HepG2 (cell line): ENCODE data around the gene ZCCHC4. TPM values are rescaled to one million over a fixed set of nuclear protein-coding genes. Genes with fewer than 3 reads are reported as not detected.

Experiments
- BRCA1 ChIP-seq: sonication (generic); formaldehyde crosslinking; IDR thresholded peaks from 2 replicates; pipeline ENCODE4 v1.4.0; 2020; ENCODE audit warnings: missing genetic modification reagents
- CBFB ChIP-seq: sonication (generic); formaldehyde crosslinking; IDR thresholded peaks from 2 replicates; pipeline ENCODE4 v1.4.0; 2020; ENCODE audit warnings: missing genetic modification reagents
- GTF3A ChIP-seq: sonication (generic); formaldehyde crosslinking; conservative IDR thresholded peaks from 2 replicates; pipeline ENCODE4 v1.4.0; 2020; ENCODE audit warnings: mild to moderate bottlenecking, missing genetic modification reagents
- HNRNPH1 ChIP-seq: fragments of 200-400 bp; formaldehyde crosslinking; optimal IDR thresholded peaks from 2 replicates; pipeline ENCODE3; 2017; ENCODE audit warnings: mild to moderate bottlenecking, low read depth, low read length
- NFE2 ChIP-seq: sonication (generic); formaldehyde crosslinking; IDR thresholded peaks from 2 replicates; pipeline ENCODE4 v1.4.0; 2020; ENCODE audit warnings: missing genetic modification reagents
- PHF8 ChIP-seq: sonication (generic); formaldehyde crosslinking; IDR thresholded peaks from 2 replicates; pipeline ENCODE4 v1.5.0; 2020; ENCODE audit warnings: missing genetic modification reagents
- POGZ ChIP-seq: sonication (generic); formaldehyde crosslinking; IDR thresholded peaks from 2 replicates; pipeline ENCODE4 v1.4.0; 2020; ENCODE audit warnings: mild to moderate bottlenecking, missing genetic modification reagents
- RARG ChIP-seq: sonication (generic); formaldehyde crosslinking; IDR thresholded peaks from 2 replicates; pipeline ENCODE4 v1.4.0; 2020; ENCODE audit warnings: low read depth, mild to moderate bottlenecking, missing genetic modification reagents
- RBM22 ChIP-seq: fragments of 200-400 bp; formaldehyde crosslinking; optimal IDR thresholded peaks from 2 replicates; pipeline ENCODE3; 2017; ENCODE audit warnings: mild to moderate bottlenecking, low read length, moderate library complexity
- RFX1 ChIP-seq: fragments of 450-650 bp; IDR thresholded peaks from 2 replicates; pipeline ENCODE4 v1.6.1; 2017
- RFX5 ChIP-seq: IDR thresholded peaks from 2 replicates; pipeline ENCODE4 v1.6.1; 2011; ENCODE audit warnings: low read depth, low read length, improper control_type of control experiment
- SP4 ChIP-seq: sonication (generic); formaldehyde crosslinking; IDR thresholded peaks from 2 replicates; pipeline ENCODE4 v1.8.1; 2023; ENCODE audit warnings: mild to moderate bottlenecking, missing genetic modification reagents
- ZNF232 ChIP-seq: sonication (generic); formaldehyde crosslinking; IDR thresholded peaks from 2 replicates; pipeline ENCODE4 v1.4.0; 2020; ENCODE audit warnings: missing genetic modification reagents, borderline replicate concordance
- ZNF614 ChIP-seq: IDR thresholded peaks from 2 replicates; pipeline ENCODE4 v1.6.1; 2018; ENCODE audit warnings: missing biosample characterization, missing genetic modification reagents, inconsistent platforms, borderline replicate concordance
- ZNF691 ChIP-seq: sonication (generic); formaldehyde crosslinking; IDR thresholded peaks from 2 replicates; pipeline ENCODE4 v1.4.0; 2020; ENCODE audit warnings: missing genetic modification reagents, low read depth, mild to moderate bottlenecking, borderline replicate concordance
- ZNF710 ChIP-seq: sonication (generic); formaldehyde crosslinking; IDR thresholded peaks from 2 replicates; pipeline ENCODE4 v1.5.0; 2020; ENCODE audit warnings: mild to moderate bottlenecking, missing genetic modification reagents, borderline replicate concordance
- ZNF747 ChIP-seq: sonication (generic); formaldehyde crosslinking; IDR thresholded peaks from 2 replicates; pipeline ENCODE4 v1.8.1; 2023; ENCODE audit warnings: missing genetic modification reagents, mild to moderate bottlenecking, borderline replicate concordance
- ZNF768 ChIP-seq: sonication (generic); formaldehyde crosslinking; IDR thresholded peaks from 2 replicates; pipeline ENCODE4 v1.4.0; 2020; ENCODE audit warnings: missing genetic modification reagents
- ZNF841 ChIP-seq: sonication (generic); formaldehyde crosslinking; IDR thresholded peaks from 2 replicates; pipeline ENCODE4 v1.8.1; 2023; ENCODE audit warnings: missing genetic modification reagents, borderline replicate concordance
- ZSCAN5A ChIP-seq: sonication (generic); formaldehyde crosslinking; IDR thresholded peaks from 2 replicates; pipeline ENCODE4 v1.8.0; 2022; ENCODE audit warnings: mild to moderate bottlenecking, missing genetic modification reagents, borderline replicate concordance
- polyA plus RNA-seq, 8 experiments: library from polyadenylated mRNA; depleted of rRNA in 3 of 8; stranded (reverse) in 7 of 8; unstranded in 1 of 8; fragments of >200 nt; fragmentation: Illumina TruSeq in 4 of 8; extraction: Trizol in 4 of 8; gene quantifications; 2 replicates each; pipeline versions ENCODE4 v1.2.1 to v1.2.3, GENCODE V29; 2011 to 2016; ENCODE audit warnings: low read depth in 4 of 8, missing spikeins in 1 of 8, mixed read lengths in 1 of 8; ENCODE audit not compliant: insufficient read depth in 1 of 8
- total RNA-seq, 5 experiments: library from RNA; depleted of rRNA; stranded (reverse); fragments of >200 nt; fragmentation: Illumina TruSeq; extraction: Trizol; gene quantifications; 2 replicates each; pipeline ENCODE4 v1.2.3, GENCODE V29; 2016; ENCODE audit warnings: low read depth in 1 of 5
- TF ChIP-seq, protein P1 (sequence below): sonication (generic); formaldehyde crosslinking; IDR thresholded peaks from 2 replicates; pipeline ENCODE4 v1.4.0; 2020; ENCODE audit warnings: mild to moderate bottlenecking, missing genetic modification reagents
- TF ChIP-seq, protein P2 (sequence below): sonication (generic); formaldehyde crosslinking; IDR thresholded peaks from 2 replicates; pipeline ENCODE4 v1.5.0; 2020; ENCODE audit warnings: missing genetic modification reagents
- TF ChIP-seq, protein P3 (sequence below): sonication (generic); formaldehyde crosslinking; IDR thresholded peaks from 2 replicates; pipeline ENCODE4 v1.4.0; 2020; ENCODE audit warnings: missing genetic modification reagents

ZCCHC4 gene
- total and polyA plus RNA-seq, 2 of the 13 experiments (the other 11 are each of a cell fraction or from before 2014, with no cell fraction given) = 13.2 to 15.0 TPM

- no peak for TF ChIP-seq RARG (CRISPR knock-in tag)
- TF ChIP-seq BRCA1 (CRISPR knock-in tag) = peak; percentile 65; the same call in 1 of the 2 replicates
- no peak for TF ChIP-seq ZNF614 (CRISPR knock-in tag)
- TF ChIP-seq ZNF747 (CRISPR knock-in tag) = no peak
- no peak for TF ChIP-seq ZNF768 (CRISPR knock-in tag)
- no peak for TF ChIP-seq HNRNPH1
- no peak for TF ChIP-seq RBM22
- TF ChIP-seq CBFB (CRISPR knock-in tag) = 0 out of 2 replicates have a peak, but pooled peaks have one; percentile 32
- peak; percentile 26; the same call in 1 of the 2 replicates for TF ChIP-seq ZNF710 (CRISPR knock-in tag)
- no peak for TF ChIP-seq ZNF841 (CRISPR knock-in tag)
- TF ChIP-seq PHF8 (CRISPR knock-in tag) = peak; percentile 79
- no peak for TF ChIP-seq GTF3A
- no peak for TF ChIP-seq RFX5
- TF ChIP-seq NFE2 (CRISPR knock-in tag) = no peak
- no peak for TF ChIP-seq ZNF691 (CRISPR knock-in tag)
- TF ChIP-seq, protein P1, sequence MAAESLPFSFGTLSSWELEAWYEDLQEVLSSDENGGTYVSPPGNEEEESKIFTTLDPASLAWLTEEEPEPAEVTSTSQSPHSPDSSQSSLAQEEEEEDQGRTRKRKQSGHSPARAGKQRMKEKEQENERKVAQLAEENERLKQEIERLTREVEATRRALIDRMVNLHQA (CRISPR knock-in tag) = no peak
- no peak for TF ChIP-seq RFX1
- TF ChIP-seq, protein P2, sequence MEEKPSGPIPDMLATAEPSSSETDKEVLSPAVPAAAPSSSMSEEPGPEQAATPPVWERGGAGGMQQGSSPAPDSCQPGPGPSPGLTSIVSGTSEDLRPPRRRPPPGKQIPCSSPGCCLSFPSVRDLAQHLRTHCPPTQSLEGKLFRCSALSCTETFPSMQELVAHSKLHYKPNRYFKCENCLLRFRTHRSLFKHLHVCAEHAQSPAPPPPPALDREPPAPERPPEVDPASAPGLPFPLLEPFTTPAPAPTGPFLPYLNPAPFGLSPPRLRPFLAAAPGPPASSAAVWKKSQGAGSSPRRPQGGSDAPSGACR (CRISPR knock-in tag) = no peak
- TF ChIP-seq POGZ = peak; percentile 74
- TF ChIP-seq ZNF232 (CRISPR knock-in tag) = no peak
- no peak; the same call in 1 of the 2 replicates for TF ChIP-seq SP4 (CRISPR knock-in tag)
- no peak for TF ChIP-seq ZSCAN5A (CRISPR knock-in tag)
- TF ChIP-seq, protein P3, sequence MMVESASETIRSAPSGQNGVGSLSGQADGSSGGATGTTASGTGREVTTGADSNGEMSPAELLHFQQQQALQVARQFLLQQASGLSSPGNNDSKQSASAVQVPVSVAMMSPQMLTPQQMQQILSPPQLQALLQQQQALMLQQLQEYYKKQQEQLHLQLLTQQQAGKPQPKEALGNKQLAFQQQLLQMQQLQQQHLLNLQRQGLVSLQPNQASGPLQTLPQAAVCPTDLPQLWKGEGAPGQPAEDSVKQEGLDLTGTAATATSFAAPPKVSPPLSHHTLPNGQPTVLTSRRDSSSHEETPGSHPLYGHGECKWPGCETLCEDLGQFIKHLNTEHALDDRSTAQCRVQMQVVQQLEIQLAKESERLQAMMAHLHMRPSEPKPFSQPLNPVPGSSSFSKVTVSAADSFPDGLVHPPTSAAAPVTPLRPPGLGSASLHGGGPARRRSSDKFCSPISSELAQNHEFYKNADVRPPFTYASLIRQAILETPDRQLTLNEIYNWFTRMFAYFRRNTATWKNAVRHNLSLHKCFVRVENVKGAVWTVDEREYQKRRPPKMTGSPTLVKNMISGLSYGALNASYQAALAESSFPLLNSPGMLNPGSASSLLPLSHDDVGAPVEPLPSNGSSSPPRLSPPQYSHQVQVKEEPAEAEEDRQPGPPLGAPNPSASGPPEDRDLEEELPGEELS (CRISPR knock-in tag) = no peak
These were observed 64.4 kb downstream of the ZCCHC4 start, which contains the start of gene ANAPC4 (continued) for GRCh38 chr4:25376754-25377571.
